H9 (cell line): ENCODE results near the gene FHL2. TPM values are rescaled to one million over a fixed set of nuclear protein-coding genes. Genes with fewer than 3 reads are reported as not detected.

Source experiments
- DNase-seq: peaks from one replicate; pipeline ENCODE4 v3.0.0-alpha.2; 2017
- H2AFZ ChIP-seq: one replicate; pipeline ENCODE4 v1.6.1; 2013; ENCODE audit warnings: mild to moderate bottlenecking, low read length, control low read depth, moderate library complexity
- H2AK5ac ChIP-seq: 2 replicates; pipeline ENCODE4 v1.6.1; 2013; ENCODE audit warnings: low read length, control low read depth, mixed read lengths; ENCODE audit not compliant: insufficient read length
- H2BK120ac ChIP-seq: one replicate; pipeline ENCODE4 v1.6.1; 2013; ENCODE audit warnings: low read depth, mild to moderate bottlenecking, low read length, control low read depth, inconsistent platforms; ENCODE audit not compliant: poor library complexity, severe bottlenecking
- H2BK12ac ChIP-seq: 2 replicates; pipeline ENCODE4 v1.6.1; 2013; ENCODE audit warnings: low read length, control low read depth, mixed read lengths, low read depth; ENCODE audit not compliant: insufficient read length
- H2BK15ac ChIP-seq: 2 replicates; pipeline ENCODE4 v1.6.1; 2013; ENCODE audit warnings: low read depth, low read length, control low read depth
- H2BK20ac ChIP-seq: one replicate; pipeline ENCODE4 v1.6.1; 2013; ENCODE audit warnings: low read depth, mild to moderate bottlenecking, low read length, control low read depth, inconsistent platforms; ENCODE audit not compliant: poor library complexity, severe bottlenecking
- H2BK5ac ChIP-seq: 2 replicates; pipeline ENCODE4 v1.6.1; 2013; ENCODE audit warnings: low read length, control low read depth, mixed read lengths; ENCODE audit not compliant: insufficient read length
- H3K14ac ChIP-seq: 2 replicates; pipeline ENCODE4 v1.6.1; 2013; ENCODE audit warnings: low read length, control low read depth; ENCODE audit not compliant: insufficient read depth
- H3K18ac ChIP-seq: 2 replicates; pipeline ENCODE4 v1.6.1; 2013; ENCODE audit warnings: low read depth, mild to moderate bottlenecking, mixed read lengths, low read length, control low read depth; ENCODE audit not compliant: insufficient read length
- H3K23ac ChIP-seq: 2 replicates; pipeline ENCODE4 v1.6.1; 2013; ENCODE audit warnings: low read length, control low read depth, mixed read lengths, low read depth; ENCODE audit not compliant: insufficient read length
- H3K23me2 ChIP-seq: 2 replicates; pipeline ENCODE4 v1.6.1; 2013; ENCODE audit warnings: low read depth, mild to moderate bottlenecking, mixed read lengths, low read length, control low read depth; ENCODE audit not compliant: insufficient read length, poor library complexity, severe bottlenecking
- H3K27ac ChIP-seq: 2 replicates; pipeline ENCODE4 v1.5.1; 2013; ENCODE audit warnings: low read length, control low read depth, mixed read lengths, low read depth; ENCODE audit not compliant: insufficient read length
- H3K27me3 ChIP-seq: 2 replicates; pipeline ENCODE4 v1.6.1; 2013; ENCODE audit warnings: low read length, control low read depth, inconsistent platforms; ENCODE audit not compliant: insufficient read depth
- H3K4ac ChIP-seq: 2 replicates; pipeline ENCODE4 v1.6.1; 2013; ENCODE audit warnings: low read depth, mild to moderate bottlenecking, control low read depth, inconsistent platforms, low read length, moderate library complexity
- H3K4me1 ChIP-seq: 2 replicates; pipeline ENCODE4 v1.6.1; 2013; ENCODE audit warnings: low read length, control low read depth, inconsistent platforms; ENCODE audit not compliant: insufficient read depth
- H3K4me2 ChIP-seq: 2 replicates; pipeline ENCODE4 v1.6.1; 2013; ENCODE audit warnings: low read length, control low read depth, mixed read lengths; ENCODE audit not compliant: insufficient read length, insufficient read depth
- H3K56ac ChIP-seq: 2 replicates; pipeline ENCODE4 v1.6.1; 2013; ENCODE audit warnings: low read depth, mild to moderate bottlenecking, mixed read lengths, low read length, control low read depth; ENCODE audit not compliant: insufficient read length
- H3K79me1 ChIP-seq: 2 replicates; pipeline ENCODE4 v1.6.1; 2013; ENCODE audit warnings: low read depth, mild to moderate bottlenecking, moderate library complexity, low read length, control low read depth, inconsistent platforms; ENCODE audit not compliant: insufficient read depth, poor library complexity, severe bottlenecking
- H3K79me2 ChIP-seq: 2 replicates; pipeline ENCODE4 v1.6.1; 2013; ENCODE audit warnings: low read length, control low read depth, inconsistent platforms; ENCODE audit not compliant: insufficient read depth
- H3K9ac ChIP-seq: 2 replicates; pipeline ENCODE4 v1.6.1; 2013; ENCODE audit warnings: low read length, control low read depth, mixed read lengths; ENCODE audit not compliant: insufficient read length; ENCODE audit errors: extremely low read depth
- H3K9me3 ChIP-seq: one replicate; pipeline ENCODE4 v1.6.1; 2013; ENCODE audit warnings: low read depth, low read length, inconsistent platforms; ENCODE audit not compliant: control insufficient read depth
- H3T11ph ChIP-seq: one replicate; pipeline ENCODE4 v1.6.1; 2013; ENCODE audit warnings: mild to moderate bottlenecking, low read length, control low read depth, inconsistent platforms
- H4K20me1 ChIP-seq: one replicate; pipeline ENCODE4 v1.6.1; 2013; ENCODE audit not compliant: control insufficient read depth, insufficient read length, insufficient read depth
- H4K5ac ChIP-seq: 2 replicates; pipeline ENCODE4 v1.6.1; 2013; ENCODE audit warnings: low read depth, mild to moderate bottlenecking, mixed read lengths, low read length, control low read depth; ENCODE audit not compliant: insufficient read length
- H4K8ac ChIP-seq: replicated peaks from 2 replicates; pipeline ENCODE4 v1.6.1; 2013; ENCODE audit warnings: low read length, control low read depth, mixed read lengths, low read depth; ENCODE audit not compliant: insufficient read length
- H4K91ac ChIP-seq: 2 replicates; pipeline ENCODE4 v1.6.1; 2013; ENCODE audit warnings: low read depth, mild to moderate bottlenecking, moderate library complexity, mixed read lengths, low read length, control low read depth; ENCODE audit not compliant: insufficient read length
- H3K27ac Mint-ChIP-seq, 3 experiments: 2 replicates in 2 of 3; 3 replicates in 1 of 3; pipeline ENCODE4 v1.8.0; 2020 to 2021; ENCODE audit warnings: mixed read lengths in 3 of 3, mild to moderate bottlenecking in 1 of 3, moderate library complexity in 1 of 3
- H3K27me3 Mint-ChIP-seq: 2 replicates; pipeline ENCODE4 v1.8.0; 2021; ENCODE audit warnings: low read depth, mild to moderate bottlenecking, moderate library complexity, mixed read lengths
- H3K36me3 Mint-ChIP-seq, 3 experiments: 2 replicates in 2 of 3; 3 replicates in 1 of 3; pipeline ENCODE4 v1.8.0; 2020 to 2021; ENCODE audit warnings: low read depth in 3 of 3, mixed read lengths in 3 of 3; ENCODE audit not compliant: insufficient read depth in 1 of 3
- H3K4me1 Mint-ChIP-seq, 2 experiments: 2 replicates each; pipeline ENCODE4 v1.8.0; 2020; ENCODE audit warnings: mixed read lengths in 2 of 2
- H3K4me3 Mint-ChIP-seq, 2 experiments: 2 replicates in 1 of 2; 3 replicates in 1 of 2; pipeline ENCODE4 v1.8.0; 2020 to 2021; ENCODE audit warnings: mild to moderate bottlenecking in 2 of 2, mixed read lengths in 2 of 2, moderate library complexity in 1 of 2
- H3K9me3 Mint-ChIP-seq, 2 experiments: 2 replicates in 1 of 2; 3 replicates in 1 of 2; pipeline ENCODE4 v1.8.0; 2020; ENCODE audit warnings: mild to moderate bottlenecking in 2 of 2, mixed read lengths in 2 of 2, moderate library complexity in 1 of 2
- WGBS: extraction: QIAGEN DNeasy Blood & Tissue Kit; methylation state at CpG from one replicate; pipeline ENCODE4 v1.1.7; 2013; ENCODE audit warnings: missing lambda C conversion rate, low lambda C conversion rate, mixed read lengths; ENCODE audit not compliant: insufficient read length; ENCODE audit errors: extremely low coverage; 5-methylcytosine and 5-hydroxymethylcytosine counted together
- total RNA-seq: library from RNA; stranded (reverse); gene quantifications from 2 replicates; pipeline ENCODE4 v1.2.1, GENCODE V29; 2021
- TF ChIP-seq, protein P1 (sequence below): fragments of 200-600 bp; sonication (generic); conservative IDR thresholded peaks from 3 replicates; pipeline ENCODE4 v1.8.0; 2021; ENCODE audit warnings: antibody characterized with exemption, mild to moderate bottlenecking

The FHL2 gene
- total RNA-seq, 1 experiment from 2014 or later = 34.9 TPM

DNA sequence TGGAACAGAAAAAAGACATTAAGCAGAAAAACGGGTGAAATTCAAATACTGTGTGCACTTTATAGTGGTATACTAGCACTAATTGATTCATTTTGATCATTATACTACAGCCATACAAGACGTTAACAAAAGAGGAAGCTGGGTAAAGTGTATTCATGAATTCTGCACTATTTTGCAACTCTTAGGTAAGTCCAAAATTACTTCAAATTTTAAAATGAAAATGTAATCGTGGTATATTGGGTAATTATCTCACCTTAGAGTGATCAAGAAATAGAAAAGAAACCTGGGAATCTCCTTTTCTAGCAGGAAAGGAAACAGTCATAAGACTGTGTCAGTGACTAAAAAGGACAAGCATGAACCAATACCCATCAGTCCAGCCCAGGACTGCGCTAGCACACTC lies 74.8 kb downstream of the FHL2 start:
- Histone ChIP-seq H2BK120ac (no peak overlapping the region), H3K56ac (no peak overlapping the region), H2AK5ac (no peak overlapping the region), H3K9me3 (no peaks in the 10 kb centered on the region), H3T11ph (no peak overlapping the region), H3K14ac (no peak overlapping the region), H3K4ac (no peak overlapping the region), H2BK12ac (no peak overlapping the region), H3K79me1 (no peaks in the 10 kb centered on the region), H3K4me2 (no peak overlapping the region), H3K27me3 (no peaks in the 10 kb centered on the region), H3K4me1 (peaks cover 10% of the 10 kb centered on the region; the same call in 1 of the 2 replicates), H3K23ac (no peak overlapping the region), H4K91ac (no peak overlapping the region), H2BK15ac (no peak overlapping the region), H3K18ac (no peak overlapping the region), H4K20me1 (no peaks in the 10 kb centered on the region), H2BK20ac (no peak overlapping the region), H2AFZ (no peak overlapping the region), H3K23me2 (peaks cover 8% of the 10 kb centered on the region), H3K9ac (no peak overlapping the region), H4K5ac (no peak overlapping the region), H4K8ac (no peak overlapping the region), H2BK5ac (no peak overlapping the region), H3K79me2 (peaks cover 7% of the 10 kb centered on the region; the same call in 1 of the 2 replicates), H3K27ac (no peak overlapping the region)
- TF ChIP-seq, protein P1, sequence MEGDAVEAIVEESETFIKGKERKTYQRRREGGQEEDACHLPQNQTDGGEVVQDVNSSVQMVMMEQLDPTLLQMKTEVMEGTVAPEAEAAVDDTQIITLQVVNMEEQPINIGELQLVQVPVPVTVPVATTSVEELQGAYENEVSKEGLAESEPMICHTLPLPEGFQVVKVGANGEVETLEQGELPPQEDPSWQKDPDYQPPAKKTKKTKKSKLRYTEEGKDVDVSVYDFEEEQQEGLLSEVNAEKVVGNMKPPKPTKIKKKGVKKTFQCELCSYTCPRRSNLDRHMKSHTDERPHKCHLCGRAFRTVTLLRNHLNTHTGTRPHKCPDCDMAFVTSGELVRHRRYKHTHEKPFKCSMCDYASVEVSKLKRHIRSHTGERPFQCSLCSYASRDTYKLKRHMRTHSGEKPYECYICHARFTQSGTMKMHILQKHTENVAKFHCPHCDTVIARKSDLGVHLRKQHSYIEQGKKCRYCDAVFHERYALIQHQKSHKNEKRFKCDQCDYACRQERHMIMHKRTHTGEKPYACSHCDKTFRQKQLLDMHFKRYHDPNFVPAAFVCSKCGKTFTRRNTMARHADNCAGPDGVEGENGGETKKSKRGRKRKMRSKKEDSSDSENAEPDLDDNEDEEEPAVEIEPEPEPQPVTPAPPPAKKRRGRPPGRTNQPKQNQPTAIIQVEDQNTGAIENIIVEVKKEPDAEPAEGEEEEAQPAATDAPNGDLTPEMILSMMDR = no peak
- H3K4me1 Mint-ChIP-seq = peaks cover 23 to 27% of the 10 kb centered on the region in 2 experiments
- no peaks in the 10 kb centered on the region; a peak in 1 of 7 replicates for H3K36me3 Mint-ChIP-seq
- H3K4me3 Mint-ChIP-seq = no peak overlapping the region; a peak in 1 of 5 replicates
- no peak overlapping the region for H3K27ac Mint-ChIP-seq
- WGBS = no CpG with 5 or more reads among the region's 4 CpGs
- peaks cover 2% of the 10 kb centered on the region; the same call in 1 of the 2 replicates for H3K27me3 Mint-ChIP-seq
- DNase-seq = no peak
- no peaks in the 10 kb centered on the region for H3K9me3 Mint-ChIP-seq
